HG02759 (cell line): ENCODE results near the gene AGRP.
A peak's percentile ranks its signal among the peaks of the same experiment; 100 is the strongest.
"Not testable (repeated sequence)": the region's sequence is repeated elsewhere in the genome, so short reads cannot be mapped to it uniquely, and the experiment has no call there.

ENCODE experiments used
- ATAC-seq: cut with Tn5 transposase; IDR thresholded peaks from one replicate; pipeline ENCODE4 v1.9.1; 2021; ENCODE audit warnings: mild to moderate bottlenecking, moderate library complexity; ENCODE audit not compliant: unreplicated experiment

The AGRP gene, protein sequence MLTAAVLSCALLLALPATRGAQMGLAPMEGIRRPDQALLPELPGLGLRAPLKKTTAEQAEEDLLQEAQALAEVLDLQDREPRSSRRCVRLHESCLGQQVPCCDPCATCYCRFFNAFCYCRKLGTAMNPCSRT

GRCh38 chr16:67483150-67483549, at the start of gene AGRP:
TSS of gene AGRP (minus strand) at chr16:67483547. CDS start at chr16:67483398, 149 bp downstream.
- ATAC-seq = no peak

- no peak for ATAC-seq
Observed at GRCh38 chr16:67531247-67531646, 47.9 kb upstream of the AGRP start.

DNA sequence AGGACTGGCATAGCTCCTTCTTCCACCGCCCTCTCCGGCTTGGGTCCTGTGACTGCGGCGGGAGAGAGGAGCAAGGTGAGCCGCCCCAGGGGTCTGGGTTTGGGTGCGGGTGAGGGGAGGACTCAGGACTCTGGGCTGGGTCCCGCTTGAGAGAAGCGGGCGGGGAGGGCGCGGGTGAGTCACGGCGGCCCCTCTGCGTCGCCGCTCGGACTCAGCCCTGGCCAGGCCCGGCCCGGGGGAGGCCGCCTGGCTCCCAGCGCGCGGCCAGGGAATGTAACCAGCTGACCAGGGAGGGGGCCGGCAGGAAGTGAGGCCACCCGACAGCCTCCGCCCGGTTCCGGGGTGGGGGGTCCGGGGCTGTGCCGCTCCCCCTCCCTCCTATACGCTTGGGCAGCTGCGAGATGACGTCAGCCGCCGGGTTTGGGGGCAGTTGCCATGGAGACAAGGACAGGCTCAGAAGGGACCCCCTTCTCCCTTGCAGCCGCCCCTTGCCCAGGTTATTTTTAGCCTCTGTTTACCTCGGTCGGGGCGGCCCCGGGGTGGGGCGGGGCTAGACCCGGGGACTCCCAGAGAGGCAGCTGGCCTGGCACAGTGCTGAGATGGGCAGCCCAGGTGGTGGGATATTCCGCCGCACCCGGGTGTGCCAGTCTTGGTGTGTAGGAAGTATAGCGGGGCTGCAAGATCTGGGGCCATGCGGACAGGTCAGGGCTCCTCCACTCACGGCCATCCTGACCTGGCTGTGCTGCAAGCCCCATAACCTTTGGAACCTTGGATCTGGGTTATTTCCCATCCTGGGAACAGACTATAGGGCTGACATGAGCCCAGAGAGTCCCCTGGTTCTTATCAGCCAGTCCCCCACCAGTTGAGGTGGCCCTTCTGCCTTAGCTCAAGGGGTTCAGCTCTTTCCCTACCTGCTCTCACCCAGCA, 46.9 kb upstream of the AGRP start:
- peak; percentile 35 for ATAC-seq

- ATAC-seq = no peak
Observed at GRCh38 chr16:67529582-67530012, 46.2 kb upstream of the AGRP start.

DNA sequence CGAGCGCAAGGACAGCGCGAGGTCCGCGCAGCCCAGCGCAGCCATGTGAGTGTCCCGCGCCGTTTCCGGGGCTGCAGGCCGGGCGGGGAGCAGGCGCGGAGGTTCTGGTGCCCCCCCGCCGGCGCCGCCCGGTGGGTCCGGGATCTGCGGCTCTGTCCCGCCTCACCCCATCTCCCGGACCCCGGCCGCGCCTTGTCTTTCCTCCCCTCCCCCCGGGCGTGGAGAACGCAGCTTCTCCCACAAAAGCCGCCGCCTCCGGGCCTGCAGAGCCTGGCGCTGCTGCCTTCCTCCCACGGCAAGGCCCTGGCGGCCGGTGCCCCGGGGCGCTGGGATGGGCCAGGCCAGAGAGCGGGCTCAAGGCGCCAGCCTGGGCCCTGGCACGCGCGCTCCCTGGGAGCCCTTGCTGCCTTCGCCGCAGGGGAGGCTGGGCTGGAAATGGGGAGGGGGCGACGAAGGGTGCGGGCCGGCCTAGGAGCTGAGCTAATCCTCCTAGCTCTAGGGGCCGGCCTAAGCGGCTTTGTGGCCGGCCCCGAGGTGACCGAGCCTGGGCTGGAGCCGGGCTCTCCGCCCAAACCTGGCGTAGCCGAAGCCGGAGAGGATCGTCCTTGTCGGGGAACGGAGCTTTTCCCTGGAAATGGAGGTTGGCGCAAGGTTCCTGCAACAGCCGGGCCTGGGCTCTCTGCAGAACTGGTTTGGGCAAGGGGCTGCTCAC, 45.7 kb upstream of the AGRP start:
- ATAC-seq = peak; percentile 26

DNA sequence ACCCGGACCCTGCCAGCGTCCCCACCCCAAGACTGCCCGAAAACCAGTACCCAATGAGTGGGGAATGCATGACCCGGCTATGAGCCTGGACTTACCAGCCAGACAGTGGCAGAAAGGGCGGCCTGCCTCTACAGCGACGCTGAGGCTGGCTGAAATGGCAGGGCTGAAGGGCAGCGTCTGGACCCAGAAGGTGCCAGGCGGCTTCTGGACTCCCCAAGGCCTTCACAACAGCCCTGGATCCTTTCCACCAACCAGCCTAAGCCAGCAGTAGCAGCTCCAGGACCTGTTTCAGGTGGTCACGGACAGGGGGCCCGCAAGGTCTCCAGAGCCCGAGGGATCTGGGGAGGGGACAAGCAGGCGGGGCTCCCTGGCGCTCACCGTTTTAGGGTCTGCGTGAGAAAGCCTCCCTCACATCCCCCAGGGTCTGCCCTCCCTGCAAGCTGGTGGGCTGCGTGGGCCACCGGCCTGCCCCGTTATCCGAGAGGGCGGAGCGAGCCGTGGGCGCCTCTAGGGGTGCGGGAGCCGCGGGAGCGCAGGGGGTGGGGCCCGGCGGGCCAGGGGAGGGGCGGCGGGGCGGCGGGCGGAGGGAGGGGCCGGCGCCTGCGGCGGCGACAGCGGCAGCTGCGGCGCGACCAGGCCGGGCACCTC, 45.0 kb upstream of the AGRP start, which contains the start of gene RIPOR1:
TSS of gene RIPOR1 (plus strand) at position 608 of the 648 bp plus-strand sequence. CDS start 9,618 bp downstream, outside the sequence.
- ATAC-seq = peak; percentile 35

DNA sequence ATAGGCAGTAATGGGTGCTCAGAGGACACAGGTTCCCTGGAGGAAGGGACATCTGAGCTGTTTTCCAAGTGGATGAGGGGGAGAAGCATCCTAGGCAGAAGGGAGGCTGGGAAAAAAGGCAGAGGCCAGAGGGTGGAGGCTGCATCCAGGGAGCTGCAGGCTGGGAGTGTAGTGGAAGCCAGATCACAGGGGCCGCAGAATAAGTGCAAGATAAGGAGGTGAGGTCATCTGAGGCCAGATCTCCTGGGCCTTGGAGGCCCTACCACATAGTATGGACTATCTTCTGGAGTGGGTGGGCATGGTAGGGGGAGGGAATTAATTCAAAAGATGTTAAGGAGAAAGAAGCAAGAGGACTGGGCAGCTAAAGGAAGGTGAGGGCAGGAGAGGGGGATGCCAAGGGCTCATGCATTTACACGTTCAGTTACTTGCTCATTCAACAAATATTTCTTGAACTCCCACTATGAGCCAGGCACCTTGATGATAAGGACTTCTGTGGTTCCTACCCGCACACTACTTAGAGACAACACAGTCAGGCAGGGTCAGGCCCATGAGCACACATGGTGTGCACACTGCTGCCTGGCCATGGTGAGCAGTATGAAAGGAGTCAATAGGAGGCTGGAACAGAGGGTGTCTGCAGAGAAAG, 42.9 kb upstream of the AGRP start:
- no peak for ATAC-seq

DNA sequence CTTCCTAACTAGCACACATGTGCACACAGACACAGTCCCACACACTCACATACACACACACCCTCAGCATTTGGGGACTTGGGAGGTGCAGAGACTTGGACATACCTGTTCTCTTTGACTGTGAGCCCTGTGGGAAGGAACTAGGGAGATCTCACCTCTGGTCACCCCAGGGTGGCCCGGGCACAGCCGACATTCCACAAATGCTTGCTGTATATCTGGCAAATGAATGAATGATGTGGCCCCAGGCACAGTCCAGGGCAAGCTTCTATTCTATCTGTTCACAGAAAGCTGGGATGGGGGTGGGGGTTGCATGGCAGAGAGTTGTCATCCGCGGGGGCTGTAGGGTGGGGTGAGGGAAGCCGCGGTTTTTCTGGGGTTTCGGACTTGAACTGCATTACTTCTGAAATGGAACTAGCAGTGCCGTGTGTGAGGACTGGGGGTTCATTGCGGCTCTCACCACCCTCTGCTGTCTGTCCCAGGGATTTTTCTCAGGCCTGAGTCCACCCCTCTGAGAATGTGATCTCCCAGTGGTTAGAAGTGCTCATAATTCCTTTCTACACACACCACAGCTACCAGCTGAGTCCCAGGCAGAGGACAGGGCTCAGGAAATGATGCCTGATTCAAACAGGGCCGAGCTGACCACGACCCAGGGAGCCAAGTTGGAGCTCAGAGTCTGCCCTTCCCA, 42.0 kb upstream of the AGRP start:
- no peak for ATAC-seq

DNA sequence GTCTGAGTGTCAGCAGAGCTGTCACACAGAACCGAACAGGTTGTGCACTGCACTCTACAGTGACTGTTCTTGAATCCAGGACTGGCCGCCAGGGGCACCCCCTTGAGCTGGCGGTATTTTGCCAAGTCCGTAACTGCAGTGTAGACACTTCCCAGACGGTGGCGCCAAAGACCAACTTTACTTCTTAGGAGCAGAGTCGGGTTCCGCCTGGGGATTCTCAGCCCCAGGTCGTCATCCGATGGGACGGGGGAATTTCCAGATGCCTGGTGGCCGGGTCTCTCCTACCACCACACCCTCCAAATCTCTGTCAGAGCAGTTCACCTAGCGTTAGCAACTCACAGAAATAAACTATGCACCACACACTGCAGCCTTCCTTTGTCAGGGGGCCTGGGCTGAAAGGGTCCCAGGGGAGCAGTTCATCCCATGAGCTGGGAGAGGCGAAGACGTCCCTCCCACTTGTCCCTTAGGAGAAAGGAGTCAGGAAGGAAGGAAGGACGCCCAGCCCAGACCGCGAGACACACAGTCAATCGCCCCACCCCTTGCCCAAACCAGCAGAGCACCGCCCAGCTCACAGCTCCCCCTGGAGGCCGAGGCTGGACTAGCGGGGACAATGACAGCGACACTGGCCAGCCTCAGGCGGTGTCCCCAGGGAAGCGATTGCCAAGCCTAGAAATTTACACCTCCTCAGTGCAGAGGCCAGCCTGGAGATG, 37.9 kb upstream of the AGRP start:
- ATAC-seq = peak; percentile 69

- ATAC-seq = no peak
Observed at GRCh38 chr16:67519242-67519641, 35.9 kb upstream of the AGRP start.

DNA sequence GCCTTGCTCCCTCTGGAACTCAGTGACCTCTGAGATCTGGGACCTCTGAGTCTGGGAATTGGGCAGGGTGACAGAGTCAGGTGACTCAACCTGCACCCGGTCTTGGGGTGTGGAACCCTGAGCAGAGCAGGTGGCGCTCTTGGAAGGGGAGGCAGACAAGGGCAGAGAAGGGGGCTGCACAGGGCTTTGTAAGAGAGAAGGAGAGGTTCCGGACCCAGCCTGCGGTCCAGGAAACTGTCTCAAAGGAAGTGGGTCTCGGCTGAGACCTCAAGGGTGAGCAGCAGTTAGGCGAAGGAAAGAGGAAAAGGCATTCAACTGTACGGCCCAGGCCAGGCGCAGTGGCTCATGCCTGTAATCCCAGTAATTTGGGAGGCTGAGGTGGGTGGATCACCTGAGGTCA, 35.3 kb upstream of the AGRP start:
- no peak for ATAC-seq

DNA sequence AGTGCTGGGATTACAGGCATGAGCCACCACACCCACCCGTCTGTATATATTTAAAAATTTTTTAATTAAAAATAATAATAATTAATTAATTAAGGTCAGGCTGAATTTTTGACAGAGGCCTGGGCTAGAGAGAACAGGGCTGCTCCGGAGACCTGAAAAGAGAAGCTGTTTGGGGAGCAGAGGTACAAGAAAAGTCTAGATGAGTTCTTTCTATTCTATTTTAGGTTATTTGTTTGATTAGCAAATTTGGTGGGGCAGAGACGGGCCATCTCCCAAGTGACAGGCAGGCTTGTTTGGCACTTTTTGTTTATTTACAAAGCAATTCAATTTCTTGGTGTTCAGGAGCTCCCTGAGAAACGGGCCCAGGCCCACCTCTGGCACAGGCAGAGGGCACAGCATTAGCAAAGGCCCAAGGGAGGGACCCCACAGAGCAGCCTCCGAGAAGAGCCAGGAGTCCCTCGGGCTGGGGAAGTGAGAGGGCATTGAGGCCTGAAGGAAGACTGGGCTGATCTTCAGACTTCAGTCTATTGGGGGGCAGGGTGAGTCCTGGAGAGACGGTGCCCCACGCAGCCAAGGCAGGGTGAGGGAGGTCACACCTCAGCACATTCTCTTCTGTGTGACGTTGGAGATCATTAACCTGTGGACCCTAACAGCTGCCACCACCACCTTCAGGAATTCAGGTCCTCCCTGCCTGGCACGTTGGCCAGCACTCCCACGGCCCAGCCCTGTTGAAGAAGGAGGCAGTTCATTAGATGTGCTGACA, 34.5 kb upstream of the AGRP start:
- ATAC-seq = peak; percentile 51

GRCh38 chr16:67517155-67517445, 33.8 kb upstream of the AGRP start:
- ATAC-seq = no peak

- ATAC-seq = no peak
Observed at GRCh38 chr16:67516296-67517154, 33.2 kb upstream of the AGRP start.

- peak; percentile 56 for ATAC-seq
Observed at GRCh38 chr16:67514382-67514828, 31.1 kb upstream of the AGRP start.

DNA sequence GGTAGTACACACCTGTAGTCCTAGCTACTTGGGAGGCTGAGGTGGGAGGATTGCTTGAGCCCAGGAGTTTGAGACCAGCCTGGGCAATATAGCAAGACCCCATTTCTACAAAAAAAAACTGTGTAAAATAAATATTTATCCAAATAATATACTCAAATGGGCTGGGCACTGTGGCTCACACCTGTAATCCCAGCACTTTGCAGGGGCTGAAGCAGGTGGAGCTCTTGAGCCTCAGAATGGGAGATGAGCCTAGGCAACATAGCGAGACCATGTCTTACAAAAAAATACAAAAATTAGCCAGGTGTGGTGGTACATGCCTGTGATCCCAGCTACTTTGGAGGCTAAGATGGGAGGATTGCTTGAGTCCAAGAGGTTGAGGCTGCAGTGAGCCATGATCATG, 30.5 kb upstream of the AGRP start:
- not testable (repeated sequence) for ATAC-seq

GRCh38 chr16:67509016-67509415, 25.7 kb upstream of the AGRP start:
- ATAC-seq = no peak

DNA sequence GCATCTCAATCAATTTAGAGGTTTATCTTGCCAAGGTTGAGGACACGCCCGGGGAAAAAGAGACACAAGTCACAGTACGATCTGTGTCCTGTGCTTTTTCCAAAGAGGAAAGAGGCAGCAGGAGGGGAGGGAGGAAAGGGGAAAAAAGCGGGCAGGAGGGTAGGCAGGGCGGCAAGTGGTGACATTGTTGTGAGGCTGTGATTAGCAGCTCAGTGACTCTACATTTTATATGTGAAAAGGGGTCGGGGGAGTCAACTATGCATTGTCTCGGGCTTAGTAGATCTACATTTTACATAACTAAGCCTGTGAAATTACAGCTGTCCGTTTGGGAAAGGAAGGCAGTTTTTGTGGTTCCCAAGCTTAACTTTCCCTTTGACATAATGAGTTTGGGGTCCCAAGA, 23.1 kb upstream of the AGRP start:
- ATAC-seq = no peak
